Keratinocyte (primary cell): ENCODE data around the gene LRRTM2.

Experiments used
- CTCF ChIP-seq, 3 experiments: IDR thresholded peaks in 1 of 3; conservative IDR thresholded peaks in 1 of 3; optimal IDR thresholded peaks in 1 of 3; 2 replicates in 2 of 3; 3 replicates in 1 of 3; pipeline versions ENCODE3 to v1.5.1; 2011; ENCODE audit warnings: low read length in 3 of 3, mild to moderate bottlenecking in 3 of 3, moderate library complexity in 2 of 3, control low read depth in 1 of 3, inconsistent platforms in 1 of 3; ENCODE audit not compliant: insufficient read depth in 2 of 3; ENCODE audit errors: extremely low read depth in 1 of 3
- EZH2 ChIP-seq: IDR thresholded peaks from one replicate; pipeline ENCODE4 v1.6.1; 2012; ENCODE audit warnings: inconsistent platforms, mild to moderate bottlenecking, low read length, moderate library complexity

- TF ChIP-seq CTCF (optimal IDR thresholded peaks at IDR 0.05 in 1 of 3, IDR thresholded peaks at IDR 0.05 in 1 of 3, conservative IDR thresholded peaks at IDR 0.05 in 1 of 3; ENCODE audit: extremely low read depth in 1 of 3, insufficient read depth in 2 of 3, low read length in 3 of 3) (no peak), EZH2 (no peak)
Observed at GRCh38 chr5:138849882-138850281, 25.3 kb downstream of the LRRTM2 start.
